ENCODE data around the gene CTNNB1. TPM values are rescaled to one million over a fixed set of nuclear protein-coding genes. Genes with fewer than 3 reads are reported as not detected.

Gene CTNNB1
- total and polyA plus RNA-seq, 2 of the 4 experiments (the other 2 are of a cell fraction), result 364 to 1,677 TPM

GRCh38 chr3:41259449-41260062 is 60.3 kb downstream of the CTNNB1 start:
- peak; percentile 75 for ATAC-seq (ENCODE audit: low read depth)
- Histone ChIP-seq H4K5ac (ENCODE audit: low read depth, low read length) (no peak overlapping the region), H2BK120ac (ENCODE audit: low read depth, low read length) (no peak overlapping the region), H3K4ac (ENCODE audit: low read depth, low read length) (no peak overlapping the region), H3K79me1 (ENCODE audit: low read depth in 1 of 2, low read length in 2 of 2) (no peaks in the 10 kb centered on the region), H3K14ac (replicated peaks; ENCODE audit: low read depth, low read length) (no peak overlapping the region), H3K4me3 (ENCODE audit: insufficient read depth, low read depth, low read length) (no peak overlapping the region), H4K20me1 (ENCODE audit: insufficient read depth, low read length) (no peaks in the 10 kb centered on the region), H3K23ac (ENCODE audit: low read depth, low read length) (no peak overlapping the region), H2BK15ac (ENCODE audit: low read depth, low read length) (no peak overlapping the region), H3K9me3 (ENCODE audit: control insufficient read depth, insufficient read depth, low read length) (no peaks in the 10 kb centered on the region), H3K27ac (ENCODE audit: insufficient read depth, low read length) (no peak overlapping the region), H3K4me2 (ENCODE audit: low read depth, low read length) (no peak overlapping the region), H3K56ac (ENCODE audit: extremely low read depth, insufficient read depth, low read length) (no peak overlapping the region), H3K4me1 (ENCODE audit: control insufficient read depth, insufficient read depth, low read length) (peaks cover 2% of the 10 kb centered on the region; the same call in 1 of the 2 replicates), H2AFZ (replicated peaks; ENCODE audit: low read length, poor library complexity) (peak overlapping the region; percentile 59), H3K27me3 (ENCODE audit: control insufficient read depth, insufficient read depth, low read length) (no peaks in the 10 kb centered on the region), H2BK5ac (ENCODE audit: low read depth, low read length, poor library complexity, severe bottlenecking) (no peak overlapping the region), H2BK20ac (ENCODE audit: low read depth, low read length) (no peak overlapping the region), H2AK9ac (replicated peaks; ENCODE audit: low read depth, low read length, poor library complexity) (no peak overlapping the region), H3K18ac (ENCODE audit: low read depth, low read length) (no peak overlapping the region), H3K9me1 (ENCODE audit: insufficient read depth, low read length) (peaks cover 5% of the 10 kb centered on the region; the same call in 1 of the 2 replicates), H2AK5ac (ENCODE audit: low read depth, low read length) (no peak overlapping the region), H4K91ac (ENCODE audit: insufficient read depth, low read depth, low read length) (no peak overlapping the region), H3K36me3 (ENCODE audit: control insufficient read depth, insufficient read depth, low read length) (no peaks in the 10 kb centered on the region), H4K8ac (ENCODE audit: low read depth in 2 of 2, low read length in 2 of 2) (no peak overlapping the region), H3K9ac (ENCODE audit: low read depth, low read length) (no peak overlapping the region)
- WGBS, 2 experiments (ENCODE audit: extremely low coverage in 2 of 2, insufficient read length in 1 of 2), result no CpG with 5 or more reads among the region's 1 CpG
- POLR2A ChIA-PET (ENCODE audit: unreplicated experiment), result no interaction called here
- TF ChIP-seq BHLHE40 (IDR thresholded peaks at IDR 0.05; ENCODE audit: low read depth, low read length) (no peak), CEBPB (IDR thresholded peaks at IDR 0.05; ENCODE audit: low read depth, low read length) (no peak), FOS (IDR thresholded peaks at IDR 0.05; ENCODE audit: low read depth, low read length) (no peak), RFX5 (IDR thresholded peaks at IDR 0.05; ENCODE audit: low read depth, low read length) (no peak), RAD21 (IDR thresholded peaks at IDR 0.05; ENCODE audit: low read length) (no peak)
- CTCF ChIA-PET, result no interaction called here
- no TSS peak for BruUV-seq (replicated peaks)
- DNase-seq, result peak; percentile 43
- in situ Hi-C loops (cut with MboI; ENCODE audit: low sequenced_read_pairs), result no loop called here
- intact Hi-C loops (cut with micrococcal nuclease), result no loop called here
- dilution Hi-C loops (cut with HindIII; ENCODE audit: low sequenced_read_pairs, unreplicated experiment), result no loop called here
